GM19463 (cell line): ENCODE results near the gene SHISA8.
"Not testable (repeated sequence)": the region's sequence is repeated elsewhere in the genome, so short reads cannot be mapped to it uniquely, and the experiment has no call there.

Experiments
- ATAC-seq: cut with Tn5 transposase; IDR thresholded peaks from one replicate; pipeline ENCODE4 v1.9.1; 2021; ENCODE audit warnings: mild to moderate bottlenecking, moderate library complexity; ENCODE audit not compliant: unreplicated experiment

SHISA8 gene

GRCh38 chr22:41900652-41901312 is 14.1 kb downstream of the SHISA8 start:
- no peak for ATAC-seq

GRCh38 chr22:41899992-41900651 is 14.8 kb downstream of the SHISA8 start:
- ATAC-seq: no peak

DNA sequence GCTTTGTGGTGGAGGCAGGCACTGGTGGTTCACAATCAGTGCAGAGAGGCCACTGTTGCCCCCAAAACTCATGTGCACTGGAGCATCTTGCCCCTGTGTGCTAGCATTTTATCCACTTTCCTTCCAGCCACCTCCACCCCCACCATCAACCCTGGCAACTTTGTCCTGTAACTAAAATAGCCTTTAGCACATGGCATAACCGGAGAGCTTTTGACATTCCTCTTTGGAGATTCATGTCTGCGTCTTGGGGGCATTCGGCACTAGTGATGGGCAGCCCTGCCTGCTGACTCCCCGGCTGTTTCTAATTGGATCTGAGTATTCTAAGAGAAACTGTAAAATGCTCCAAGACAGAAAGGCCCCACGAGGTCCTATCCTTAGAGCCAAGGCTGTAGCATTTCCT is 15.8 kb downstream of the SHISA8 start:
- no peak for ATAC-seq

DNA sequence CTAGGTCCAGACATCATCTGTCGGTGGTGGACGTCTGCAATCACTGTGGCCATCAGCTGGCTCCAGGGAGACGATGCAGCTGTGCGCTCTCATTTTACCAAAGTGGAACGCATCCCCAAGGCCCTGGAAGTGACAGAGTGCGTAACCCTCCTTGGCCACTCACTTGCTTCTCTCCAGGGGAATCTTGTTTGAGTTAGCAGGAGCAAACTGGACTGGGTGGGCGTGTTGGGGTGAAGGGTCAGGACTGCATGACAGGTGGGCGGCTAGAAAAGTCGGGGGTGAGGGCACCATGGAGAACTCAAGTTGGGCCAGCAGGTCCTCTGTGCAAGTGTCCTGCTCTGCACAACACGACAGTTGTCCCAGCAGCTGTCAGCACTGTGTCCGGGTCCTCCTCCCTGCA is 16.2 kb downstream of the SHISA8 start:
- no peak for ATAC-seq

GRCh38 chr22:41893591-41894375 is 21.1 kb downstream of the SHISA8 start:
- no peak for ATAC-seq

- ATAC-seq: no peak
These were observed 22.2 kb downstream of the SHISA8 start for GRCh38 chr22:41892721-41893120.

DNA sequence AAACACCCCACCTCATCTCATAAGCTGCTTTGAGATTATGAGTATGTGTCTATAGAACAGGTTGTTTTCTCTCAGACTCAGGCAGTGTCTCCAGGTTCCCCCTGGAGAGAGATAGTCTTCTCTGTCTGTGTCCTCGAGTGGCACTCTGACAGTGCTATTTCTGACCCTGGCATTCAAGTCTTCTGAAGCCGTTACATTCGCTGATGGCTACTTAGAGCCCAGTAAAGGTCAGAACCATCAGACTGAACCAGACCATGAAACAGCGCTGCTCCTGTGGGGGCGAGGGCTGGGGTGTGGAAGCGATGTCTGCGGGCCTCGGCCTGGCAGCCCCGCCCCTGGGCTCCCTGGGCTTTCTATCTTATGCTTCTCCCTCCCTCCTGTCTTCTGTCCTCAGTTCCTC is 23.5 kb downstream of the SHISA8 start:
- no peak for ATAC-seq

DNA sequence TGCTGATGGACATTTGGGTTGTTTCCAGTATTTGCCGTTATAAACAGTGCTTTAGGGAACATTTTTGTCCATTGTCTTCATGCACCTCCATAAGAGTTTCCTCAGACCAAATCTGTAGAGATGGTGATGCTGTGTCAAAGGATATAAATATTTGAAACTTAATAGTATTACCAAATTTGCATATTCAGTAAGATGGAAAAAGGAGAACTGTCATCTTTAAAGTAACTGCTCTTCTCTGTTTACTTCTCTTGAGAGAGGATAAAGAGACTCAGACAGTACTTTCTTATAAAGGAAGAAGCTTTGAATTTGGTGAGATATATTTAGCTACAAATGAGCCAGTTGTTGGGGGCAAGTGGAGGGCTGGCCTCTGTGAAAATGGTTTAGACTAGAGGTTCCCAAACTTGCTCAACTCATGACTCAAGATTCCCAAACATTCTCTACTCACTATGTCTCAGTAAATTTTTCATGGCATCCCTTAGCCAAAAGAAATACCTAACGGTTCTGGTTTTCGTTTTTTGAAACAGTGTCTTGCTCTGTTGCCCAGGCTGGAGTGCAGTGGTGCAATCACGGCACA is 26.2 kb downstream of the SHISA8 start:
- no peak for ATAC-seq

- no peak for ATAC-seq
These were observed 29.4 kb downstream of the SHISA8 start for GRCh38 chr22:41885516-41885915.

- ATAC-seq: no peak
These were observed 29.8 kb downstream of the SHISA8 start for GRCh38 chr22:41885116-41885515.

GRCh38 chr22:41883400-41883799 is 31.5 kb downstream of the SHISA8 start:
- no peak for ATAC-seq

- ATAC-seq: no peak
These were observed 34.2 kb downstream of the SHISA8 start for GRCh38 chr22:41880653-41881052.

DNA sequence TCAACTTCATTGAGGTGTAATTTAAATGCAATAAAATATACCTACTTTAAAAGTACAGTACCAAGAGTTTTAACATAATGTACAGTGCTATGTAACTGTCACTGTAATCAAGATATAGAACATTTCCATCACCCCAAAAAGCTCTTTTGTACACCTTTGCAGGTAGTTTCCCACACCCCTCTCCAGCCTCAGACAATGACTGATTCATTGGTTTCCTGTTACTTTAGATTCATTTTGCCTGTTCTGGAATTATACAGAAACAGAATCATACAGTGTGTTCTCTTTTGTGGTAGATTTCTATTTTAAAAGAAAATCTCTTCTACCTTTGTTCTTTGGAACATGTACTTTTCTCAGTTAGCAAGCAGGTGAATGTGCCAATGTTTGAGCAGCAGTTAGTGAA is 38.2 kb downstream of the SHISA8 start:
- no peak for ATAC-seq

DNA sequence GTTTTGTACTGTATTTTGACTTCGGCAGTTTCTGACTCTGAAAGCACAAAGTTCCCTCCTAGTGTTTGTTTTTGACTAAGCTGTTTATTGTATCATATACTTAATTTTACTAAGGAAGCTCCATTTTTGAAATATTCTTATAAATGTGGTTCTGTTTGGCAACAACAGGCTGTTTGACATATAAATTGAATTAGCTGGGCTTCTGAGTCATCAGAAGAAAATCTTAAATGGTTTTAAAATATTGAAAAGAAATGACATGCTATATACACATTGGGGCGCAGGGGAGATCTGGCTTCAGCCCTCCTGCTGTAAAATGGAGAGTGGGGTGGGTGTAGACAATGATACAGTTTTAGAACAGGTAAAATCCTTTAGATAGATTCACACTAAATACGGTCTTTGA is 38.6 kb downstream of the SHISA8 start:
- ATAC-seq: no peak

DNA sequence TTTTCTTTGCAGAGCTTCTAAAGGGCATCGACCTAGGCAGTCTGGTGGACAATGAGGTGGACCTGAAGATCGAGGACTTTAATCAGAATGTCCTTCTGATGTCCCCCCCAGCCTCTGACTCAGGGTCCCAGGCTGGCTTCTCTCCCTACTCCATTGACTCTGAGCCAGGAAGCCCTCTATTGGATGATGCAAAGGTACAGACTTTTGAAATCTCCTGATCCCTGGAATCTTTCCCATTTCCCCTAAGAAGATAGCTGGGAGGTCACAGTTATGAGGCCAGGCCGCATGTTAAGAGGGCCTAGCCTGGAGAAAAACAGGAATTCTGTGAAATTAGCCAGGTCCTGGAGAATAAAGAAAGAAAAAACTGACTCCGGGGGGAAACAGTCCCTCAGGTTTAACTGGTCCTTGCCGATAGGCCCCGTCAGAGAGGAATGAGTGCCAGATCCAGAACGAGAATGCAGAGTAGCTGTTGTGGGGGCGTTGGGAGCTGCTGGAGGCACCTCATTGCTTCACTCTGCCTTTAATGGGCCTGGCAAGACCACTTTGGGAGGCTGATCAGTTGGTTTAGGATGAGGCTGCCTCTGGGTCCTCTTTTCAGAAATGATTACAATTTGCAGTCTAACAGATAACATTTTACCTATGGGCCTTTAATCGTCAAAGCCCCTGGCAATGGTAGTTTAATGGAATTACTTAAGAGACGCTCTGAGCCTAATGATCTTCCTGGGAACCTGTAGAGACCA is 39.2 kb downstream of the SHISA8 start:
- no peak for ATAC-seq

GRCh38 chr22:41874090-41874489 is 40.8 kb downstream of the SHISA8 start:
- no peak for ATAC-seq

GRCh38 chr22:41873391-41873790 is 41.5 kb downstream of the SHISA8 start:
- no peak for ATAC-seq

- ATAC-seq: no peak
These were observed 44.1 kb downstream of the SHISA8 start for GRCh38 chr22:41870786-41871185.

GRCh38 chr22:41870081-41870480 is 44.8 kb downstream of the SHISA8 start:
- not testable (repeated sequence) for ATAC-seq

- no peak for ATAC-seq
These were observed 46.3 kb downstream of the SHISA8 start for GRCh38 chr22:41868556-41868955.

DNA sequence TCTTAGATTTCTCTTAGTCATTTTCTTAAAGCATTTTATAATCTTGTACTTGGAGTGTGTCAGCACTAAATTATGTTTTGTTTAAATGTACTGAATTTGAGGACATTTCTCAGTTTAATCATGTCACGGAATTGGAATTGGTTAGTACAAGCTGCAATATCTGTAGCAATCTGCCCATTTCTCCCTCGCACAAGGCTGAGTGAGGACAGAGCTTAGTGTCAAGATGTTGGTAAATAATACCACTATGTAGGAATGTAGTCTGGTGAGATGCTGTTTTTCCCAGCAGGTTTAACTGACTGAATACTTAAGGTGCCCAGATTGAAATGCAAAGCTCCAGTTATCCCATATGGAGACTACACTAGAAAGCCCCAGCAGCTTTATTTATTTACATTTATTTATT is 51.4 kb downstream of the SHISA8 start:
- ATAC-seq: no peak
